ENCODE measurements around the gene ANKRD6. TPM values are rescaled to one million over a fixed set of nuclear protein-coding genes. Genes with fewer than 3 reads are reported as not detected.

The ANKRD6 gene
- total RNA-seq, 4 donors from 2014 or later: 2.7 to 9.4 (median 6.6) TPM

DNA sequence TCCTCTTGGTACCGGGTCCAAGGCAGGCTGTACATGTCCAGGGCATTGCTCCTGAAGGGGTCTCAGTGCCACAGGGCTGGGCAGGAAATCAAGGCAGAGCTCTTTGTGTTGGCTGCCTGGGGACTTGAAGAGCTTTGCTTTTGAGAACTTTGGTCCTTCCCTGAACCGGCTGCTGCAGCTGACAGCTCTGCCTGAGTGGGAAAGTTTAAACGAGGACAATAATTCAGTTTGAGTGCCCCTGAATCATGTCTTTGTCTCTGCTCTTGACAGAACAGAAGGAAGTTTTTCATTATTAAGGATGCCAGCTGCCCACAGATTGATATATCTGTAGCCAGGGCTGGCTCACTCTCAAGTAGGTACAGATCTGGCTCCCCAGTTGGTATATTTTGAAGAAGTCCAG is 56.1 kb downstream of the ANKRD6 start:
- WGBS, 2 donors (ENCODE audit: low coverage in 1 of 2): 52% methylated on average over 3 of the region's 3 CpGs; no CpG with 5 or more reads in 1 of the 2 donors
- intact Hi-C loops (cut with DNase I; ENCODE audit: low total_unique reads): no loop called here
- Histone ChIP-seq H3K4me1 (no peaks in the 10 kb centered on the region), H3K36me3 (no peaks in the 10 kb centered on the region), H3K27me3 (no peaks in the 10 kb centered on the region), H3K4me3 (no peak overlapping the region), H3K27ac (no peak overlapping the region), H3K9me3 (no peaks in the 10 kb centered on the region)
- DNase-seq: no peak
- no peak for TF ChIP-seq EP300 (IDR thresholded peaks at IDR 0.05; ENCODE audit: low read depth)
- TF ChIP-seq, protein P1, sequence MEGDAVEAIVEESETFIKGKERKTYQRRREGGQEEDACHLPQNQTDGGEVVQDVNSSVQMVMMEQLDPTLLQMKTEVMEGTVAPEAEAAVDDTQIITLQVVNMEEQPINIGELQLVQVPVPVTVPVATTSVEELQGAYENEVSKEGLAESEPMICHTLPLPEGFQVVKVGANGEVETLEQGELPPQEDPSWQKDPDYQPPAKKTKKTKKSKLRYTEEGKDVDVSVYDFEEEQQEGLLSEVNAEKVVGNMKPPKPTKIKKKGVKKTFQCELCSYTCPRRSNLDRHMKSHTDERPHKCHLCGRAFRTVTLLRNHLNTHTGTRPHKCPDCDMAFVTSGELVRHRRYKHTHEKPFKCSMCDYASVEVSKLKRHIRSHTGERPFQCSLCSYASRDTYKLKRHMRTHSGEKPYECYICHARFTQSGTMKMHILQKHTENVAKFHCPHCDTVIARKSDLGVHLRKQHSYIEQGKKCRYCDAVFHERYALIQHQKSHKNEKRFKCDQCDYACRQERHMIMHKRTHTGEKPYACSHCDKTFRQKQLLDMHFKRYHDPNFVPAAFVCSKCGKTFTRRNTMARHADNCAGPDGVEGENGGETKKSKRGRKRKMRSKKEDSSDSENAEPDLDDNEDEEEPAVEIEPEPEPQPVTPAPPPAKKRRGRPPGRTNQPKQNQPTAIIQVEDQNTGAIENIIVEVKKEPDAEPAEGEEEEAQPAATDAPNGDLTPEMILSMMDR (IDR thresholded peaks at IDR 0.05): no peak
- TF ChIP-seq POLR2AphosphoS5 (IDR thresholded peaks at IDR 0.05): no peak
- no peak for TF ChIP-seq POLR2A (IDR thresholded peaks at IDR 0.05)
- in situ Hi-C loops (cut with MboI; ENCODE audit: low pct_ligation_motif_present in 1 of 4, low pct_unique_long_range_greater_than_20kb in 1 of 4, low sequenced_read_pairs in 3 of 4): no loop called here

- Histone ChIP-seq H3K27ac (no peak overlapping the region), H3K27me3 (no peaks in the 10 kb centered on the region), H3K9me3 (no peaks in the 10 kb centered on the region), H3K4me3 (no peak overlapping the region), H3K4me1 (no peaks in the 10 kb centered on the region), H3K36me3 (no peaks in the 10 kb centered on the region)
- TF ChIP-seq, protein P1 (IDR thresholded peaks at IDR 0.05): no peak
- TF ChIP-seq EP300 (IDR thresholded peaks at IDR 0.05; ENCODE audit: low read depth) (no peak), POLR2A (IDR thresholded peaks at IDR 0.05) (no peak), POLR2AphosphoS5 (IDR thresholded peaks at IDR 0.05) (no peak)
- DNase-seq: no peak
- 84% methylated on average over 7 of the region's 7 CpGs; no CpG with 5 or more reads in 1 of the 2 donors for WGBS, 2 donors (ENCODE audit: low coverage in 1 of 2)
- in situ Hi-C loops (cut with MboI; ENCODE audit: low pct_ligation_motif_present in 1 of 4, low pct_unique_long_range_greater_than_20kb in 1 of 4, low sequenced_read_pairs in 3 of 4) (no loop called here), intact Hi-C loops (cut with DNase I; ENCODE audit: low total_unique reads) (no loop called here)
These were observed 59.2 kb downstream of the ANKRD6 start for GRCh38 chr6:89492025-89492640.

GRCh38 chr6:89494131-89494793 is 61.3 kb downstream of the ANKRD6 start:
- no peaks in the 10 kb centered on the region for H3K9me3 ChIP-seq
- no peak overlapping the region for H3K27ac ChIP-seq
- DNase-seq: no peak
- in situ Hi-C loops (cut with MboI; ENCODE audit: low pct_ligation_motif_present in 1 of 4, low pct_unique_long_range_greater_than_20kb in 1 of 4, low sequenced_read_pairs in 3 of 4): no loop called here
- 97 to 100% methylated on average over 2 to 3 of the region's 3 CpGs for WGBS, 2 donors (ENCODE audit: low coverage in 1 of 2)
- no peaks in the 10 kb centered on the region for H3K27me3 ChIP-seq
- intact Hi-C loops (cut with DNase I; ENCODE audit: low total_unique reads): no loop called here
- H3K4me1 ChIP-seq: no peaks in the 10 kb centered on the region
- no peak overlapping the region for H3K4me3 ChIP-seq
- H3K36me3 ChIP-seq: no peaks in the 10 kb centered on the region
- TF ChIP-seq, protein P1 (IDR thresholded peaks at IDR 0.05): no peak
- no peak for TF ChIP-seq POLR2A (IDR thresholded peaks at IDR 0.05)
- no peak for TF ChIP-seq POLR2AphosphoS5 (IDR thresholded peaks at IDR 0.05)

DNA sequence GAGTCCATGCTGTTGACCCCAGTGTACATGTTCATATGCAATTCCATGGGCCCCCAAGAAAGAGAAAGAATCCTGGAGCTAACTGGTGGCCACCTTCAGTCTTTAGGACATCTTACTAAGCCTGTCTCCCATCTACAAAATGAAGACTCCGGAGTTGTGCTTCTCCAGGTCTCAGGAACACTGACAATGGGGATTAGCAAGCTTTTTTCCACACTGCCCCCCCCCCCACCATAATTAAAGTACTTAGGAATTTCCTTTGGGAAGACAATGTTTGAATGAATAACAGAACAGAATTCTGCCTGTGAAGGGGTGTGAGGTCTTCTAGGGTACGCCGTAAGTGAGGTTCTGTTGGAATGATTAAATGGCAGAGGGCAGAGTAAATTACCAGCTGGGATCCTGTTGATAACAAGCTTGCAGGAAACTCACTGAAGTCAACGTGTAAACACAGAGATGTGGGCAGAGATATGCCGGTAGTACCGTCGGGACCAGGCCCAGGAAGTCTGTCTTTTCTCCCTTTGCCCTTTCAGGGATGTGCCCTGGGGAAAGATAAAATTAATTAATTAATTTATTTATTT is 63.1 kb downstream of the ANKRD6 start:
- Histone ChIP-seq H3K36me3 (no peaks in the 10 kb centered on the region), H3K9me3 (no peaks in the 10 kb centered on the region), H3K27me3 (no peaks in the 10 kb centered on the region), H3K4me1 (no peaks in the 10 kb centered on the region), H3K27ac (no peak overlapping the region), H3K4me3 (no peak overlapping the region)
- in situ Hi-C loops (cut with MboI; ENCODE audit: low pct_ligation_motif_present in 1 of 4, low pct_unique_long_range_greater_than_20kb in 1 of 4, low sequenced_read_pairs in 3 of 4) (no loop called here), intact Hi-C loops (cut with DNase I; ENCODE audit: low total_unique reads) (no loop called here)
- WGBS, 2 donors (ENCODE audit: low coverage in 1 of 2): 71 to 78% methylated on average over 4 to 7 of the region's 7 CpGs
- DNase-seq: no peak
- TF ChIP-seq, protein P1 (IDR thresholded peaks at IDR 0.05): no peak
- TF ChIP-seq EP300 (IDR thresholded peaks at IDR 0.05; ENCODE audit: low read depth): no peak
- TF ChIP-seq POLR2AphosphoS5 (IDR thresholded peaks at IDR 0.05): no peak
- no peak for TF ChIP-seq POLR2A (IDR thresholded peaks at IDR 0.05)
